ENCODE data around the gene HNRNPAB. TPM values are rescaled to one million over a fixed set of nuclear protein-coding genes. Genes with fewer than 3 reads are reported as not detected.

The HNRNPAB gene
- total RNA-seq, 1 experiment from 2014 or later: 364 TPM

GRCh38 chr5:178182158-178182876, 22.0 kb upstream of the HNRNPAB start:
- POLR2A ChIA-PET: interaction anchor here (0.6 to 2.5 kb wide), 5 partner anchors 10 to 77 kb away, joined by 3 to 7 read pairs (median 3); partner anchors contain the start of gene HNRNPAB
- Mint-ChIP-seq H3K36me3 (ENCODE audit: insufficient read depth, unreplicated experiment) (no peaks in the 10 kb centered on the region), H3K27ac (ENCODE audit: low read depth, unreplicated experiment) (no peak overlapping the region), H3K27me3 (ENCODE audit: insufficient read depth, unreplicated experiment) (no peaks in the 10 kb centered on the region), H3K4me1 (ENCODE audit: insufficient read depth, unreplicated experiment) (no peaks in the 10 kb centered on the region), H3K4me3 (ENCODE audit: unreplicated experiment) (no peak overlapping the region), H3K9me3 (ENCODE audit: unreplicated experiment) (no peaks in the 10 kb centered on the region)
- intact Hi-C loops (cut with micrococcal nuclease): no loop called here
- BruUV-seq (replicated peaks): no TSS peak
- CTCF ChIA-PET: interaction anchor here (0.8 to 3.1 kb wide), 7 partner anchors 13 to 124 kb away, joined by 3 to 13 read pairs (median 4); no protein-coding TSS in a partner anchor
- no peak for DNase-seq (ENCODE audit: unreplicated experiment)
- TF ChIP-seq CTCF (IDR thresholded peaks at IDR 0.05; ENCODE audit: unreplicated experiment): no peak

GRCh38 chr5:178186427-178186826, 17.9 kb upstream of the HNRNPAB start:
- CTCF ChIA-PET: interaction anchor here (0.6 to 1.2 kb wide), 2 partner anchors 20 to 23 kb away, joined by 3 to 5 read pairs; no protein-coding TSS in a partner anchor
- no peak overlapping the region for H3K27ac Mint-ChIP-seq (ENCODE audit: low read depth, unreplicated experiment)
- intact Hi-C loops (cut with micrococcal nuclease): no loop called here
- H3K27me3 Mint-ChIP-seq (ENCODE audit: insufficient read depth, unreplicated experiment): no peaks in the 10 kb centered on the region
- DNase-seq (ENCODE audit: unreplicated experiment): no peak
- no peaks in the 10 kb centered on the region for H3K36me3 Mint-ChIP-seq (ENCODE audit: insufficient read depth, unreplicated experiment)
- POLR2A ChIA-PET: interaction anchor here (0.6 to 1.1 kb wide), 2 partner anchors 13 to 587 kb away, joined by 4 read pairs; no protein-coding TSS in a partner anchor
- TF ChIP-seq CTCF (IDR thresholded peaks at IDR 0.05; ENCODE audit: unreplicated experiment): no peak
- no peak overlapping the region for H3K4me3 Mint-ChIP-seq (ENCODE audit: unreplicated experiment)
- no TSS peak for BruUV-seq (replicated peaks)
- H3K4me1 Mint-ChIP-seq (ENCODE audit: insufficient read depth, unreplicated experiment): no peaks in the 10 kb centered on the region
- H3K9me3 Mint-ChIP-seq (ENCODE audit: unreplicated experiment): no peaks in the 10 kb centered on the region

- Mint-ChIP-seq H3K4me3 (ENCODE audit: unreplicated experiment) (no peak within 1 kb of the TSS), H3K36me3 (ENCODE audit: insufficient read depth, unreplicated experiment) (no peaks in the 10 kb centered on the region), H3K9me3 (ENCODE audit: unreplicated experiment) (no peaks in the 10 kb centered on the region), H3K4me1 (ENCODE audit: insufficient read depth, unreplicated experiment) (peaks cover under 1% of the 10 kb centered on the region), H3K27ac (ENCODE audit: low read depth, unreplicated experiment) (no peak within 1 kb of the TSS), H3K27me3 (ENCODE audit: insufficient read depth, unreplicated experiment) (no peaks in the 10 kb centered on the region)
- no TSS peak for BruUV-seq (replicated peaks)
- DNase-seq (ENCODE audit: unreplicated experiment): no peak
- intact Hi-C loops (cut with micrococcal nuclease): no loop called here
- no peak for TF ChIP-seq CTCF (IDR thresholded peaks at IDR 0.05; ENCODE audit: unreplicated experiment)
- CTCF ChIA-PET: interaction anchor here (1.2 kb wide), 1 partner anchor 19 kb away, joined by 3 read pairs; no protein-coding TSS in a partner anchor
- POLR2A ChIA-PET: interaction anchor here (1.1 kb wide), 1 partner anchor 13 kb away, joined by 4 read pairs; no protein-coding TSS in a partner anchor
Observed at GRCh38 chr5:178187014-178187413, 17.3 kb upstream of the HNRNPAB start, which contains the start of gene GMCL2. GMCL2 (minus strand) TSS chr5:178187371; CDS start chr5:178187299, 72 bp downstream.

GRCh38 chr5:178189433-178189832, 14.9 kb upstream of the HNRNPAB start:
- Mint-ChIP-seq H3K4me3 (ENCODE audit: unreplicated experiment) (no peak overlapping the region), H3K36me3 (ENCODE audit: insufficient read depth, unreplicated experiment) (no peaks in the 10 kb centered on the region), H3K27ac (ENCODE audit: low read depth, unreplicated experiment) (no peak overlapping the region), H3K9me3 (ENCODE audit: unreplicated experiment) (no peaks in the 10 kb centered on the region), H3K4me1 (ENCODE audit: insufficient read depth, unreplicated experiment) (peaks cover 6% of the 10 kb centered on the region), H3K27me3 (ENCODE audit: insufficient read depth, unreplicated experiment) (peaks cover 15% of the 10 kb centered on the region)
- ChIA-PET POLR2A (interaction anchor here (0.6 to 4.4 kb wide), 3 partner anchors 11 to 938 kb away, joined by 3 to 44 read pairs (median 34); partner anchors contain the start of gene HNRNPAB), CTCF (interaction anchor here (0.6 to 0.7 kb wide), 2 partner anchors 69 to 637 kb away, joined by 3 read pairs; no protein-coding TSS in a partner anchor)
- TF ChIP-seq CTCF (IDR thresholded peaks at IDR 0.05; ENCODE audit: unreplicated experiment): no peak
- BruUV-seq (replicated peaks): no TSS peak
- DNase-seq (ENCODE audit: unreplicated experiment): no peak
- intact Hi-C loops (cut with micrococcal nuclease): no loop called here
